SKM-1 (cell line): ENCODE results near the gene CACNA1H.

Source experiments
- DNase-seq: peaks from one replicate; lab custom pipeline; 2025; ENCODE audit not compliant: unreplicated experiment; lab: John Stamatoyannopoulos, UW

Gene CACNA1H

DNA sequence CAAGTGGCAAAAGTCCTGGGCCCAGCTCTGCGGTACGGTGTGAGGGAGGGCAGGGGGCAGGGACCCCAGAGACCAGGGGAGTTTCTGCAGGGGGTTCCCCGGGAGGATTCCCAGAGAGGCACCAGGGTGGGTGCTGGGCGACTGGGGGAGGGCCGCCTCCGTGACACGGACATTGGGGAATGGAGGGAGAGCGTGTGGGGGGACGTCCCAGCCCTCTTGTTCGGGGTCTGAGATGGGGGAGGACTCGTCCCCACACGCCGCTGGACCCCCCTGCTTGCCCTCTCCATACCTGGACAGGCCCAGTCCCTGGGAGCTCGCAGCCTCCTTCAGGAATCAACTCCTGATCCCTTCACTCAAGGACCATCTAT is 30.5 kb upstream of the CACNA1H start:
- no peak for DNase-seq

- no peak for DNase-seq
Observed at GRCh38 chr16:1123525-1124230, 29.2 kb upstream of the CACNA1H start.

- no peak for DNase-seq
Observed at GRCh38 chr16:1124291-1124690, 28.6 kb upstream of the CACNA1H start.

DNA sequence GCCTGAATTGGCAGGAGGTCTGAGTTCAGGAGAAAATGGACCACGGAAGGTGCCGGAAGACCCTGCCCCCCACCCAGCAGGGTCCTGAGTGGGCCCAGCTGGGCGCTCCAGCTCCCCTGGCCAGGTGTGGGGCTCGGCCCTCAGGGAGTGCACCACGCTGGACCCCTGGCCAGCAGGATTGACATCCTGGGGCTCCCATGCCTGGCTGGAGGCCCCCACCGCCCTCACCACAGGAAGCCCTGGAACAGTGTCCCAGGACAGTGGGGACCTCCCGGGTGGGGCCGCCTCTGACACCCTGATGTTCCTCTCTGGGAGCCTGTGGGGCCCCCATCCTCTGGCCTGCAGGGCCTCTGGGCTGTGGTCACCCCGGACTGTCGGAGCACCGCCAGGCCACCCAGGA is 28.1 kb upstream of the CACNA1H start:
- DNase-seq, result no peak

DNA sequence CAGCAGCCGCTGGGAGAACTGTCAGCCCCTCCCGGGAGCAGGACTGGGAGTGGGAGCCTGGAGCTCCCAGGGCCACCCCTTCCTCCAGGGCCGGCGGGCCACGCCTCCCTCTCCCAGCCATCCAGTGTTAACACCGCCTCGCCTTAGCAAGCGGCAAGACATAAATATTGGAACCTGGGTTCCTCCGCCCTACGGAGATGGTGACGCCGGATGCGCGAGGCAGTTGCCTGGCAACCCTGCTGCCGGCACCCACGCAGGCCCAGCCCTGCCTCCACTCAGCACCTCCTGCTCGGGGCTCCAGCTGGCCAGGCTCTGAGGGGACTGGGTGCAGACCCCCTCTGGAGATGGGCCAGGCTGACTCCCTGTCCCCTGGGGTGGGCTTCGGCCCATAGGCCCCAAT is 27.4 kb upstream of the CACNA1H start:
- DNase-seq, result no peak

- DNase-seq, result no peak
Observed at GRCh38 chr16:1126044-1126443, 26.9 kb upstream of the CACNA1H start.

DNA sequence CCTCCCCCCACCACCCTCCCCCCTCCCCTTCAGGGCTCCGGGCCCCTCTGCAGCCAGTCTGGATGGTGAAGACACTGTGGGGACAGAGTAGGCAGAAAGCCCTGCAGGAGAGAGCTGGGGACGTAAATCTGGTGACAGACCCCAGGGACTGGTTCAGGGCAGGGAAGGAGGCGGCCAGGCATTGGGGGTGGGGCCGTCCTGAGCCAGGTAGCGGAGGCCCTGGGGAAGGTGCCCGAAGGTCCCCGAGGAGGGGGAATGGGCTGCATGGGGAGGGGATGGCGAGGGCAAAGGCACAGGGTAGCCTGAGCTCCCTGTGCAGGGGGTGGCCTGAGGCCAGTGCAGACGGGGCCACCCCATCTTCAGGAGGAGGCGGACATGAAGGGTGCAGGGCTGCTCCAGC is 26.3 kb upstream of the CACNA1H start:
- DNase-seq, result no peak

GRCh38 chr16:1127101-1127500 is 25.8 kb upstream of the CACNA1H start:
- DNase-seq, result no peak

DNA sequence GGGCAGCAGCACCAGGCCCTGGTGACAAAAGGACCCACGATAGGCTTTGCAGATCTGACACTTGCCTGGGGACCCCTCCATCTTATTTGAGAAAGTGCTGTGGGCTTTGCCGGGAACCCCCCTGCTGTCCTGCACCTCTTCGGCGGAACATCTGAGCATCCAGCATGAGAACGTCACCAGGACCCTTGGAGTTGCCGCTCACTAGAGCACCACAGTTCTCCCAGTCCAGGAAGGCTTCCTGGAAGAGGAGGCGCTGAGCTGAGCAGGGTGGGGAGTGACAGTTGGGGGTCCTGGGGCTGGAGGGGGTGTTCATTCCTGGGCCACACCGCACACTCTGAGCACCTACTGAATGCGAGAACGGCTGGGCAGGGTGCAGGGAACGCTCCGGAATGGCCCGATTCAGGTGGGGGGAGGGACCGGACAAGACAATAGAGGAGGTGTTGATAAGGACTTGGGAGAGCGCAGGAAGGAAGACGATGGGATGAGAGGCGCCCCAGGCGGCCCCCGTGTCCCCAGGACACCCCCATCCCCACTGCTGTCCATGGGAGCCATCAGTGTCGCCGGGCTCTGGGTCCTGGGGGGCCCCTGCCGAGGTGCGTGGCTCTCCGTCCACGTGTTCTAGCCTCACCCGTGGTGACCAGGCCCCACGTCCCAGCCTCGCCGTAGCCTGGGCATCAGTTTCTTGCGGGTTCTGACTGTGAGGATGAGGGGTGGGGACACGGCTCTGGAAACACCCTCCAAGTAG is 24.8 kb upstream of the CACNA1H start:
- DNase-seq, result no peak

- DNase-seq, result no peak
Observed at GRCh38 chr16:1129106-1129960, 23.6 kb upstream of the CACNA1H start.

GRCh38 chr16:1130382-1130781 is 22.5 kb upstream of the CACNA1H start:
- no peak for DNase-seq

GRCh38 chr16:1131378-1131994 is 21.4 kb upstream of the CACNA1H start:
- no peak for DNase-seq

DNA sequence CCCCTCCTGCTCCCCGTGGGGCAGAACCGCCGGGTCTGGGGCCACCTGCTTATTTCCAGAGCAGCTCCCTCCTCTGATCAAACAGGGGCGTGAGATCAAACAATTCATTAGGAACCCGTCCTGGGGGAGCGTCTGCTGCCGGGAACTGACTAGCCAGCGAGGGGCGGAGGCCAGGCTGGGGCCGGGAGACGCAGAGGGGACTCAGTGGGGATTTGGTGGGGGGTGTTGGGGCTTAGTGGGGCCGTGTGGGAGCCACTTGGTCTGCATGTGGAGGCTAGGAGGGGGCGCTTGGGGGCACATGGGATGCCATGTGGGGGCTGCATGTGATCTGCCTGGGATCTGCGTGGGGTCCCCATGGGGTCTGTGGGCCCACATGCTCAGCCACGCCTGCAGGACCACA is 20.5 kb upstream of the CACNA1H start:
- no peak for DNase-seq

DNA sequence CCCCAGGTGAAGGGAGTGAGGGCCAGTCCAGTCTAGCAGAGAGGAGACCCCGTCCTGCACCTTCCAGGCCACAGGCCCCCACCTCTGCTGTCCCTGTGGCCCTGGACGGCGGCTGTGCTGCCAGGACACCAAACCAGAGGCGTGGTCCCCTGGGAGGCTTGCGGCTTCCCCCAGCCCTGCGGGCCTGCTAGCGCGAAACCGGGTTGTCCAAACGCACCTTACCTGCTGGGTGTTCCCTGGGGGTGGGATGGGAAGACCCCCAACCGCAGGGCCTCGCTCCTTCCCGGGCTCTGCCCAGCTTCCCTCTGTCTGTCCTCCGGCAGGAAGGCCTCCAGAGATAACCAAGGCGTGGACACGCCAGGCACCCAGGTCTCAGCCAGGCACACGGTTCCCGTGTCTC is 19.6 kb upstream of the CACNA1H start:
- no peak for DNase-seq

DNA sequence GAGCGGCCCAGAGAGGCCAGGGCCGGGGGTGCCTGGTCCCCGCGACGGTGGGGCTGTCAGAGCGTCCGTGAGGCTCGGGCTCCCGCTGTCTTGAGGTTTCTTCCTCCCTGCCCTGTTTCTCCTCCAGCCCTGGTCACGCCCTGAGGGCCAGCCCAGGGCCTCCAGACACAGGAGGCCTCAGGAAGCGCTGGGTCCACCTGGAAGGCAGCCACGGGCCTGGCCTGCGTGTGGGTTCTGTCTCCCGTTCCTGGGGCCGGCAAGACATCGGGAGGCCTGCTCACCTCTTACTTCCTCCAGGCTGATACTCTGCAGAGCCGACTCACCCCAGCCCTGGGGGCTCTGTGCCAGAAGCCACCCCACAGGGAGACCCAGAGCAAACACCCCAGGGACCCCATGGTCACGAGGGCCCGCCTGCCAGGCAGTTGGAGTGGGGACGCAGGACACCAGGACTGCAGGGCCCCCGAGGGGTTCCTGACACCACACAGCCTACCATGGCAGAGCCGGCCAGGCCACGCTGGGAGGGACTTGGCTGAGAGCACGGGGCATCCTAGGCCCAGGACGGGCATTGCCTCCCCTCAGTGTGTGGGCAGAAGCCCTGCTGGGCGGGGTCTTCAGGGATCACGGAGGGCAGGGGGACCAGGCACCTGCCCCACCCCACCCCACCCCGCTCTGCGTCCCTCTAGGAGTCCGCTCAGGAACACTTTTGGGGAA is 18.9 kb upstream of the CACNA1H start:
- DNase-seq, result no peak

DNA sequence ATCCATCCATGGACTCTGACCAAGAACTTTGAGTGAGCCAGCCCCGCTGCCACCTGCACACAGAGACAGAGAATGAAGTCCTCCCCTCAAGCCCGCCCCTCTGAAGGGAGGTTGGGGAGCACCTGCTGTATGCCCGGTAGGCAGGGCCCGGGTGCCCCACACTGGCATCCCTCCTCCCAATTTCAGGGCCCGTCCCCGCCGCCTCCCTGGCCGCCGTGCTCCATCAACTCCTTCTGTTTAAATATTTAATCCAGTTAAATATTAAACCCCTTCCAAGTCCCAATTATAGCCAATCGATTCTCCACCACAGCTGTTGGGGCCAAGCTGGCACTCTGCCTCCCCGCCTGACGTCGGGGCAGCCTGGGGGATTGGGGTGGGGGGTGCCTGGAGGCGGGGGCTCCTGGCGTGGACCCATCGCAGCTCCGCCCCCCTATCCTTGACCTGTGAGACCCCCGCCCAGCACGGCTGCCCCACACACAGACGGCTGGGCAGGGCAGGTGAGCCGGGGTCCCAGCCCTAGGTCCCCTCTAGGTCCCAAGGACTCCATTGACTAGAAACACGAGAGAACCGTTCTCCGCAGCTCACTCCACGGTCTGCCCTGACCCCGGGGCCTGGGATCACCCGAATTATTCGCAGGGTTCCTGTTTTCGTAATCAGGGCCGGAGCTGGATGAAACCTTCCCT is 18.0 kb upstream of the CACNA1H start:
- DNase-seq, result no peak

GRCh38 chr16:1135459-1135825 is 17.5 kb upstream of the CACNA1H start:
- DNase-seq, result no peak

DNA sequence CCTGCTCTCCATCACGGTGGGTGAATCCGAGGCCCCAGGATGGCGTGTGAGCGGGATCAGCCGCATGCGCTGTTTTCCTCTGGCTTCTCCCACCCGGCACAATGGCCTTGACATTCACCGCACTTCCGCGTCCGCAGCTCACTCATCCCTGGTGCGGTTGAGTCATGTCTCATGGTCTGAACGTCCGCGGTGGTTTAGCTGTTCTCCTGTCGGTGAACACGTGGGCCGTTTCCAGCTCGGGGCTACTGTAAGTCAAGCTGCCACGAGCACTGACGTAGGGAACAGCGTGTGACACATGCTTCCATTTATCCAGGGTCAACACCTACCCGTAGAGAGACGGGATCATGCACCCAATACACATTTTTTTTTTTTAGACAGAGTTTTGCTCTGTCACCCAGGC is 15.3 kb upstream of the CACNA1H start:
- DNase-seq, result no peak

GRCh38 chr16:1140582-1141162 is 12.2 kb upstream of the CACNA1H start:
- DNase-seq, result no peak

DNA sequence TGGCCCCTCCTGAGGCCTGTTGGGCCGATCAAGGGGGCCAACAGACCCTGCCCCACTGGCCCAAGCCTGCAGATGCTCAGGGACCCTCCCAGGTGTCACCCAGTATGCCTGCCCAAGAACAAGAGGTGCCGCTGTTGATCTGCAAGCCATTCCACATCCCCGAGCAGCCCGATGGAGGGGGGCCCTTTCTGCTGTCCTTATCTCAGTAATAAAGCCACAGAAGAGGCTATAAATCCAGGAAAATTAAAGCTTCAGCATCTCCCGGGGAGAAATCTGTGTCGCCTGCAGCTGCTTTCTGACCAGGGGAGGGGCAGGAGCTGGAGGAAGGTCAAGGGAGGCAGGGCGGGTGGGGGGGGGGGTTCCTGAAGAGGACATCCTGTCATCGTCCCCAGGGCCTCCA is 11.7 kb upstream of the CACNA1H start:
- no peak for DNase-seq
